K562 (cell line): Measurements from ENCODE around the gene MOB3B. TPM values are rescaled to one million over a fixed set of nuclear protein-coding genes. Genes with fewer than 3 reads are reported as not detected.

Experiments used
- ATAC-seq: fragments of 200-7000 bp; cut with Tn5 transposase; 3 replicates; pipeline ENCODE4 v1.9.1; 2020; ENCODE audit warnings: moderate library complexity
- BruUV-seq: library from RNA; stranded (reverse); fragments of 400-500 nt; replicated peaks from 2 replicates; lab custom pipeline; 2021; lab: Mats Ljungman, UMichigan
- CTCF ChIA-PET: fragments of 300-600 bp; formaldehyde crosslinking; extraction: SDS; loops from one replicate; lab custom pipeline; 2021; ENCODE audit warnings: low intra/inter-chr PET ratio; lab: Yijun Ruan, JAX
- POLR2A ChIA-PET: fragments of 300-600, 350-650 bp; sonication (Branson Sonifier 250); formaldehyde crosslinking; extraction: SDS; loops from one replicate; lab custom pipeline; 2021; ENCODE audit warnings: antibody characterized with exemption, inconsistent platforms; lab: Yijun Ruan, JAX
- DNase-seq, 4 experiments: peaks; one replicate each; pipeline versions ENCODE4 v3.0.0 to v3.0.0-alpha.2; 2011 to 2018; ENCODE audit warnings: low spot score in 3 of 4, mixed read lengths in 3 of 4; ENCODE audit errors: extremely low read depth in 1 of 4
- FAIRE-seq: peaks from 2 replicates; lab custom pipeline; 2011; peaks lifted over from hg19 to GRCh38; lab: Jason Lieb, UNC
- H2AFZ ChIP-seq: 2 replicates; pipeline ENCODE4 v1.6.0; 2011; ENCODE audit warnings: low read depth, low read length, control low read depth, inconsistent platforms
- H3K27ac ChIP-seq: fragments of 200-600 bp; 3 replicates; pipeline ENCODE4 v1.8.0; 2011; ENCODE audit warnings: low read depth, mild to moderate bottlenecking, control low read depth, inconsistent platforms, low read length, moderate library complexity, mixed read lengths; ENCODE audit errors: extremely low read depth
- H3K27me3 ChIP-seq, 2 experiments: fragments of 300-600 bp in 1 of 2; 2 replicates in 1 of 2; 3 replicates in 1 of 2; pipeline versions ENCODE4 v1.6.0 to v1.8.0; 2011; ENCODE audit warnings: inconsistent platforms in 2 of 2, low read length in 2 of 2, mild to moderate bottlenecking in 1 of 2, mixed read lengths in 1 of 2, moderate library complexity in 1 of 2; ENCODE audit not compliant: control insufficient read depth in 2 of 2, insufficient read depth in 2 of 2
- H3K36me3 ChIP-seq: fragments of 300-600 bp; 3 replicates; pipeline ENCODE4 v1.8.0; 2011; ENCODE audit warnings: mild to moderate bottlenecking, low read length, inconsistent platforms; ENCODE audit not compliant: control insufficient read depth, insufficient read depth
- H3K4me1 ChIP-seq, 2 experiments: fragments of 200-600 bp in 1 of 2; replicated peaks in 1 of 2; 2 replicates in 1 of 2; 3 replicates in 1 of 2; pipeline versions ENCODE4 v1.5.1 to v1.8.0; 2011; ENCODE audit warnings: inconsistent platforms in 2 of 2, low read length in 2 of 2, mild to moderate bottlenecking in 1 of 2, mixed read lengths in 1 of 2, moderate library complexity in 1 of 2; ENCODE audit not compliant: control insufficient read depth in 2 of 2, insufficient read depth in 2 of 2
- H3K4me2 ChIP-seq: 2 replicates; pipeline ENCODE4 v1.6.1; 2011; ENCODE audit warnings: low read length, control low read depth, inconsistent platforms, mixed read lengths; ENCODE audit not compliant: insufficient read depth
- H3K4me3 ChIP-seq: fragments of 200-600 bp; sonication (generic), shearing (Covaris generic); 2 replicates; pipeline ENCODE4 v1.5.1; 2016; ENCODE audit warnings: control low read depth, inconsistent platforms
- H3K79me2 ChIP-seq: fragments of 200-600 bp; 3 replicates; pipeline ENCODE4 v1.8.0; 2011; ENCODE audit warnings: low read length, inconsistent platforms; ENCODE audit not compliant: control insufficient read depth, insufficient read depth
- H3K9ac ChIP-seq, 2 experiments: 2 replicates each; pipeline versions ENCODE4 v1.6.0 to v1.6.1; 2011; ENCODE audit warnings: low read depth in 2 of 2, low read length in 2 of 2, control low read depth in 1 of 2, inconsistent platforms in 1 of 2, mild to moderate bottlenecking in 1 of 2, mixed read lengths in 1 of 2; ENCODE audit not compliant: insufficient read depth in 1 of 2
- H3K9me1 ChIP-seq: one replicate; pipeline ENCODE4 v1.6.0; 2011; ENCODE audit warnings: inconsistent platforms, mild to moderate bottlenecking, low read length, moderate library complexity; ENCODE audit not compliant: control insufficient read depth, insufficient read depth
- H3K9me3 ChIP-seq: replicated peaks from 2 replicates; pipeline ENCODE4 v1.5.1; 2011; ENCODE audit warnings: low read depth, low read length, inconsistent platforms; ENCODE audit not compliant: control insufficient read depth, insufficient read depth
- H4K20me1 ChIP-seq: replicated peaks from 2 replicates; pipeline ENCODE4 v1.6.1; 2011; ENCODE audit warnings: low read length, inconsistent platforms, mixed read lengths; ENCODE audit not compliant: control insufficient read depth, insufficient read depth
- BCLAF1 ChIP-seq, 2 experiments: fragments of 450-650 bp in 1 of 2; IDR thresholded peaks; 2 replicates each; pipeline ENCODE4 v1.6.1; 2011 to 2017; ENCODE audit warnings: low read depth in 2 of 2, antibody characterized with exemption in 1 of 2, borderline replicate concordance in 1 of 2, low read length in 1 of 2, mild to moderate bottlenecking in 1 of 2, mixed read lengths in 1 of 2; ENCODE audit not compliant: control insufficient read depth in 1 of 2
- BDP1 ChIP-seq: IDR thresholded peaks from 3 replicates; pipeline ENCODE4 v1.6.1; 2011; ENCODE audit not compliant: insufficient read length, insufficient read depth
- ETV6 ChIP-seq, 3 experiments: fragments of 150-350 bp in 1 of 3; sonication (generic) in 1 of 3; formaldehyde crosslinking in 1 of 3; IDR thresholded peaks; 2 replicates each; pipeline versions ENCODE4 v1.6.1 to v1.8.0; 2014 to 2022; ENCODE audit warnings: borderline replicate concordance in 2 of 3, low read depth in 2 of 3, antibody characterized with exemption in 1 of 3, low read length in 1 of 3, mild to moderate bottlenecking in 1 of 3, missing genetic modification reagents in 1 of 3
- HDGF ChIP-seq: fragments of 450-650 bp; IDR thresholded peaks from 2 replicates; pipeline ENCODE4 v1.6.1; 2016
- JUND ChIP-seq, 2 experiments: IDR thresholded peaks; 2 replicates in 1 of 2; 3 replicates in 1 of 2; pipeline ENCODE4 v1.6.1; 2011; ENCODE audit warnings: borderline replicate concordance in 2 of 2, low read depth in 2 of 2, low read length in 2 of 2, improper control_type of control experiment in 1 of 2, missing biosample characterization in 1 of 2, missing genetic modification characterization in 1 of 2, missing genetic modification reagents in 1 of 2
- NEUROD1 ChIP-seq: fragments of 150-350 bp; IDR thresholded peaks from 2 replicates; pipeline ENCODE4 v1.6.1; 2014; ENCODE audit warnings: borderline replicate concordance, low read length, low read depth; ENCODE audit not compliant: partially characterized antibody
- PCBP1 ChIP-seq: fragments of 200-400 bp; formaldehyde crosslinking; IDR thresholded peaks from 2 replicates; pipeline ENCODE4 v1.6.1; 2018; ENCODE audit warnings: mild to moderate bottlenecking, low read depth, low read length; ENCODE audit not compliant: poor library complexity, severe bottlenecking
- SP1 ChIP-seq: sonication (generic); formaldehyde crosslinking; IDR thresholded peaks from 2 replicates; pipeline ENCODE4 v1.8.1; 2022; ENCODE audit warnings: mild to moderate bottlenecking, missing genetic modification reagents
- ZNF511 ChIP-seq: sonication (generic); formaldehyde crosslinking; IDR thresholded peaks from 2 replicates; pipeline ENCODE4 v1.8.0; 2022; ENCODE audit warnings: mild to moderate bottlenecking, missing genetic modification reagents
- ZNF589 ChIP-seq: fragments of 200-800 bp; sonication (Bioruptor generic); IDR thresholded peaks from 2 replicates; pipeline ENCODE4 v1.6.1; 2016; ENCODE audit warnings: low read depth, missing genetic modification characterization, missing compliant biosample characterization
- WGBS: fragments of 100-300 bp; shearing (Covaris generic); methylation state at CpG from one replicate; pipeline ENCODE4 v1.1.6; 2016; ENCODE audit warnings: low coverage, mixed read lengths; ENCODE audit not compliant: insufficient coverage; ENCODE audit errors: missing lambda C conversion rate; 5-methylcytosine and 5-hydroxymethylcytosine counted together
- in situ Hi-C: fragments of 300-500 bp; cut with MboI; formaldehyde crosslinking; loops from 4 replicates; pipeline ENCODE4 v1.15.0; 2018; ENCODE audit warnings: inconsistent platforms, mixed read lengths
- intact Hi-C: fragments of 100-400 bp; cut with micrococcal nuclease; formaldehyde crosslinking; loops from 2 replicates; pipeline ENCODE4 v1.14.2; 2022
- polyA plus RNA-seq, 8 experiments: library from polyadenylated mRNA; depleted of rRNA in 4 of 8; stranded (reverse) in 5 of 8; unstranded in 3 of 8; fragments of >200 nt; fragmentation: Nextera tagmentation in 2 of 8; fragmentation: Illumina TruSeq in 1 of 8; extraction: Ambion mirVana in 2 of 8; extraction: Trizol in 1 of 8; gene quantifications; 2 replicates each; pipeline versions ENCODE4 v1.2.1 to v1.2.3, GENCODE V29; 2011 to 2014; ENCODE audit warnings: inconsistent platforms in 1 of 8, missing spikeins in 1 of 8
- total RNA-seq, 7 experiments: library from RNA; depleted of rRNA in 6 of 7; stranded (reverse); fragments of >200 nt in 6 of 7; fragmentation: Illumina TruSeq in 2 of 7; extraction: Trizol in 2 of 7; gene quantifications; 2 replicates each; pipeline versions ENCODE4 v1.2.1 to v1.2.3, GENCODE V29; 2011 to 2021; ENCODE audit warnings: low replicate concordance in 1 of 7

MOB3B gene
- total and polyA plus RNA-seq, 9 of the 15 experiments (the other 6 are each of a cell fraction or from before 2014, with no cell fraction given), result 3.6 to 12.8 (median 7.2) TPM

- no TSS peak for BruUV-seq
- no peak overlapping the region for H3K4me3 ChIP-seq
- peaks cover 0 to 4% of the 10 kb centered on the region in 2 experiments; a peak in 3 of 5 replicates for H3K4me1 ChIP-seq
- CTCF ChIA-PET, result no interaction called here
- H3K9me3 ChIP-seq, result no peaks in the 10 kb centered on the region
- H3K27ac ChIP-seq, result no peak overlapping the region
- intact Hi-C loops, result no loop called here
- H3K9ac ChIP-seq, result no peak overlapping the region
- no peak for FAIRE-seq
- no peaks in the 10 kb centered on the region for H3K36me3 ChIP-seq
- in situ Hi-C loops, result no loop called here
- no peak for DNase-seq
- no peak for TF ChIP-seq BDP1
- TF ChIP-seq, all 486 proteins: peak for 0
- Histone ChIP-seq H3K79me2 (peaks cover 61% of the 10 kb centered on the region), H2AFZ (no peak overlapping the region), H3K27me3 (no peaks in the 10 kb centered on the region), H3K4me2 (peak overlapping the region; percentile 18; the same call in 1 of the 2 replicates), H4K20me1 (no peaks in the 10 kb centered on the region), H3K9me1 (no peaks in the 10 kb centered on the region)
- POLR2A ChIA-PET, result no interaction called here
- whole genome bisulfite sequencing, result 27% methylated on average over 2 of the region's 5 CpGs
- no peak for ATAC-seq
Measured at GRCh38 chr9:27408001-27408400, 121.6 kb downstream of the MOB3B start.

GRCh38 chr9:27407491-27407890, 122.1 kb downstream of the MOB3B start:
- ATAC-seq, result no peak
- no peak for DNase-seq
- no peaks in the 10 kb centered on the region for H3K27me3 ChIP-seq
- POLR2A ChIA-PET, result interaction anchor here (0.6 kb wide), 1 partner anchor 13 kb away, joined by 3 read pairs; no protein-coding TSS in a partner anchor
- H3K9me3 ChIP-seq, result no peaks in the 10 kb centered on the region
- peaks cover 60% of the 10 kb centered on the region for H3K79me2 ChIP-seq
- no peaks in the 10 kb centered on the region for H3K36me3 ChIP-seq
- H3K4me3 ChIP-seq, result no peak overlapping the region
- no peak overlapping the region for H3K9ac ChIP-seq
- no peaks in the 10 kb centered on the region for H4K20me1 ChIP-seq
- no peaks in the 10 kb centered on the region; a peak in 3 of 5 replicates for H3K4me1 ChIP-seq
- H2AFZ ChIP-seq, result no peak overlapping the region
- H3K27ac ChIP-seq, result no peak overlapping the region
- CTCF ChIA-PET, result no interaction called here
- whole genome bisulfite sequencing, result no CpG with 5 or more reads among the region's 1 CpG
- no peaks in the 10 kb centered on the region for H3K9me1 ChIP-seq
- no TSS peak for BruUV-seq
- FAIRE-seq, result no peak
- peak overlapping the region; percentile 18; the same call in 1 of the 2 replicates for H3K4me2 ChIP-seq
- in situ Hi-C loops, result no loop called here
- intact Hi-C loops, result no loop called here
- TF ChIP-seq ETV6 (IDR thresholded peaks at IDR 0.05; ENCODE audit: borderline replicate concordance in 1 of 2, low read depth in 2 of 2, low read length in 1 of 2) (no peak), ETV6 (CRISPR knock-in tag; IDR thresholded peaks at IDR 0.05; ENCODE audit: borderline replicate concordance) (no peak), HDGF (no peak), PCBP1 (no peak), ZNF589 (CRISPR knock-in tag) (no peak), SP1 (CRISPR knock-in tag) (no peak), NEUROD1 (no peak), BCLAF1 (IDR thresholded peaks at IDR 0.05; ENCODE audit: borderline replicate concordance in 1 of 2, control insufficient read depth in 1 of 2, low read depth in 2 of 2, low read length in 1 of 2) (no peak), ZNF511 (no peak), JUND (IDR thresholded peaks at IDR 0.05; ENCODE audit: borderline replicate concordance, low read depth, low read length) (no peak), JUND (tag; IDR thresholded peaks at IDR 0.05; ENCODE audit: borderline replicate concordance, low read depth, low read length) (no peak)
